GM21723 (cell line): Measurements from ENCODE around the gene GABRA1.
A peak's percentile ranks its signal among the peaks of the same experiment; 100 is the strongest.

Experiments
- ATAC-seq: cut with Tn5 transposase; IDR thresholded peaks from one replicate; pipeline ENCODE4 v1.9.1; 2021; ENCODE audit warnings: mild to moderate bottlenecking, moderate library complexity; ENCODE audit not compliant: unreplicated experiment

Gene GABRA1

GRCh38 chr5:161847941-161848391 lies at the start of gene GABRA1:
Gene GABRA1 (plus strand): TSS chr5:161848120. CDS start chr5:161850811, 2,691 bp downstream.
- ATAC-seq = no peak

- no peak for ATAC-seq
Observed at GRCh38 chr5:161799316-161799715, 48.6 kb upstream of the GABRA1 start.

GRCh38 chr5:161804263-161804662 lies 43.7 kb upstream of the GABRA1 start:
- ATAC-seq = no peak

DNA sequence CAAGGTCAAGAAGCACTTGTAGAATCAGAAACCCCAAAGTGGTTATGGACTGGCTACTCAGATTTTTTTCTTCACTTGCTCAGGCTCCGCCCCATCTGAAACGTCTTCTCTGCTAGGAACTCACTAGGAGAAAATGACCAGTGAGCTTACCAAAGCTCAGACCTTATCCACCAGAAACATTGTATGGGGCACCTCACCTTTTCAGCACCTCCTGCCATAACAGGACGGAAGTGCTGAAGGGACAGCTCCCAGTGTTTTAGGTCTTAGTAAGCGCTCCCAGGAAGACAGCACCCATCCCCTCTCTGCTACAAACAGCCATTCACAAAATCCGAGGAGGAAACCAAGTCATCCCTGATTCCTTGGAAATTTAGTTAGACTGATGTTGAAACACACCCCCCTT lies 1.2 kb upstream of the GABRA1 start:
- no peak for ATAC-seq

GRCh38 chr5:161847447-161847846 lies 473 bp upstream of the GABRA1 start:
- no peak for ATAC-seq

GRCh38 chr5:161850491-161850890 lies 2.6 kb downstream of the GABRA1 start:
- no peak for ATAC-seq

GRCh38 chr5:161851691-161852299 lies 3.9 kb downstream of the GABRA1 start:
- ATAC-seq = peak; percentile 52

DNA sequence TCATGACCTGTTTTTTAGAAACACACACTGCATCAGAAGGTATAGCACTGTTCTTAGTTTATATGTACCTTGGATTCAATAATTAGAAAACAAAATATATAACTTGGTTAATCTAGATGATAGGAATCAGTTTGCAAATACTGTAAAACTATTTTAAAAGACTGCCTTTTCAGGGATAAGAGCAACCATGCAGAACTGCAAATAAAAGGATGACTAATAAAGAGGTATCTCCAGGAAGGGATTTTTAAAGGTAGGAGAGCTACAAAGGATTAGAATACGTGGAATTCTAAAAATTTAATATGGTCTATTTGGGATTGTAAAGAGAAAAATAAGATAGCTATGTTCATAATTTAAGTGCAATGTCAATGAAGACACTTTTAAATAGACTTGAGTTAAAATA lies 9.4 kb downstream of the GABRA1 start:
- no peak for ATAC-seq

DNA sequence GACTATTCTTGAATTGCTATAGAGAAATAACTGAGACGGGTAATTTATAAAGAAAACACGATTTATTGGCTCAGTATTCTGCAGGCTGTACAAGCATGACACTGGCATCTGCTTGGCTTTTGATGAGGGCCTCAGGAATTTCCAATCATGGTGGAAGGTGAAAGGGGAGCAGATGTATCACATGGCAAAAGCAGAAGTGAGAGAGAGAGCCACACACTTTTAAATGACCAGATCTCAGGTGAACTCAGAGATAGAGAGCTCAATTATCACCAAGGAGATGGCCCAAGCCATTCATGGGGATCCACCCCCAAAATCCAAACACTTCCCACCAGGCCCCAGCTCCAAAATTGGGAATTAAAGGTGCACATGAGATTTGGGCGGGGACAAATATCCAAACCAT lies 15.3 kb downstream of the GABRA1 start:
- ATAC-seq = no peak

DNA sequence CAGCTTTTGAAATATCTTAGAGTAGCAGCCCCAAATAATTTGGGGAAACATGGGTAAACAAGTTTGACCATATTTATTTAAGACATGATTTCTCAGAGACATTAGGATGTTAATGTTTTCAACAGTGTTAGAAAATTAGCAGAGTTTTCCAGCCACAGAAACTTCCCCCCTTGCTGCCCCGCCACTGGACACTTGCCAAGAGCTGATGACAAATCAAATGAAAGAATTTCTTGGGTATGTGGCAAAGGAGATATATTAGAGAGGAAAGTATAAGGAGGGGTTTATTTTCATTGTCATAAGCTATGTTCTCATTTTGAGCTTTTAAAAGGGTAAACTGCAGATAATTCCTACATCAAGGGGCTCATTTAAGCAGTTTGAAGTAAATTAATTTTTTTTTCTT lies 15.9 kb downstream of the GABRA1 start:
- ATAC-seq = no peak

DNA sequence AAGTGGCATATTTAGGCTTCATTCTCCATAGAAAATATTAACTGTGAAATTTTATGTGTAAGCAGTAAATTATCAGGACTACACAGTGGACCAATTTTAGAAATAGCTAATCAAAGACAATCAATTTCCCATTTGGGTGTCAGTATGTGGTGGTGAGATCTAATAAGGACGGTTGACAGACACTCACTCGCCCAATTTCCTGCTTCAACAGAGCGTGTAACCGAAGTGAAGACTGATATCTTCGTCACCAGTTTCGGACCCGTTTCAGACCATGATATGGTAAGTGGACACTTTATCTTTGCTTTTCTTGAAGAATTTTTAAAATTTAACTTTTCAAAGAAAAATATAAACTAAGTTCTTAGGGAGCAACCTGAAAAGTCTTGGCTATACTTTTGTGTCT lies 17.6 kb downstream of the GABRA1 start:
- no peak for ATAC-seq

GRCh38 chr5:161889971-161890370 lies 42.1 kb downstream of the GABRA1 start:
- ATAC-seq = no peak

GRCh38 chr5:161895514-161895913 lies 47.6 kb downstream of the GABRA1 start:
- ATAC-seq = no peak

- no peak for ATAC-seq
Observed at GRCh38 chr5:161897033-161897432, 49.1 kb downstream of the GABRA1 start.

GRCh38 chr5:161899590-161899989 lies 51.7 kb downstream of the GABRA1 start:
- no peak for ATAC-seq

- ATAC-seq = no peak
Observed at GRCh38 chr5:161900981-161901380, 53.1 kb downstream of the GABRA1 start.

GRCh38 chr5:161921781-161922180 lies 73.9 kb downstream of the GABRA1 start:
- ATAC-seq = no peak

DNA sequence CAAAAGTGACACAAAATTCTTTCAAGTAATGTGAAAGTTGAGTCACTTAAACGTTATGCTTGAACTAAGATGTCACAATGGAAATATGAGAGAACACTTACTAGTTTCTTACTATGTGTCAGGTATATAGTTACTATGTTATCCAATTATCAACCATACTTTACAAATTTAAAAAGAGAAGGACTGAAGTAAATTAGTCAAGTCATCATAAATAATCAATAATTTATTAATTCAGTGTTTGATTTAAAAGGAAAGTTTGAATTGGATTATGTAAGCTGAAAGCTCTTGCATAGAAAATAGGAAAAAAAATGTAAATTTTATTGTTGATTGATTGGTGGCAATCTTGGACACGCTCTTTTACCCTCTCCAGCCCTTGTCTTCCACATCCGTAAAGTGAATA lies 76.3 kb downstream of the GABRA1 start:
- no peak for ATAC-seq

DNA sequence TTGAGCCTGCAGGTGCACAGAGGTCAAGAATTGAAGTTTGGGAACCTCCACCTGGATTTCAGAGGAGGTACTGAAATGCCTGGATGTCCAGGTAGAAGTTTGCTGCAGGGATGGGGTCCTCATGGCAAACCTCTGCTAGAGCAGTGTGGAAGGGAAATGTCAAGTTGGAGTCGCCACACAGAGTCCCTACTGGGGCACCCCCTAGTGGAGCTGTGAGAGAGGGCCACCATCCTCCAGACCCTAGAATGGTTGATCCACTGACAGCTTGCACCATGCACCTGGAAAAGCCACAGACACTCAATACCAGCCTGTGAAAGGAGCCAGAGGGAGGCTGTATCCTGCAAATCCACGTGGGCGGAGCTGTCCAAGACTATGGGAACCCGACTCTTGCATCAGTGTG lies 78.0 kb downstream of the GABRA1 start:
- ATAC-seq = no peak

DNA sequence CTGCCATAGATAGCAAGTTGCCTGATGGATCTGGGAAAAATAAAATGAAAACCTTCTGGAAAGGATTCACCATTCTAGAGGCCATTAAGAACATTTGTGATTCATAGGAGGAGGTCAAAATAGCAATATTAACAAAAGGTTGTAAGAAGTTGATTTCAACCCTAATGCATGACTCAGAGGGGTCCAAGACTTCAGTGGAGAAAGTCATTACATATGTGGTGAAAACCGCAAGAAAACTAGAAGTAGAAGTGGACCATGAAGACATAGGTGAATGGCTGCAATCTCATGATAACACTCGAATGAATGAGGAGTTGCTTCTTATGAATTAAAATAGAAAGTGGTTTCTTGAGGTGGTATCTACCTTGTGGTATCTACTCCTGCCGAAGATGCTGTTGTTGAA lies 86.6 kb downstream of the GABRA1 start:
- no peak for ATAC-seq

GRCh38 chr5:161944974-161945373 lies 97.1 kb downstream of the GABRA1 start:
- ATAC-seq = no peak

GRCh38 chr5:161946911-161947310 lies 99.0 kb downstream of the GABRA1 start:
- ATAC-seq = no peak
